Stimulated activated CD8-positive, alpha-beta memory T cell treated with anti-CD3 and anti-CD28 coated beads, Interleukin-15, amount 100 ng/mL, for 4 hours (primary cell): ENCODE measurements around the gene CEP70.
A peak's percentile ranks its signal among the peaks of the same experiment; 100 is the strongest.
"Not testable (repeated sequence)": the region's sequence is repeated elsewhere in the genome, so short reads cannot be mapped to it uniquely, and the experiment has no call there.

Source experiments
- DNase-seq, 2 donors: peaks; one replicate each; pipeline ENCODE4 v3.0.0-alpha.2; 2020; ENCODE audit warnings: low read depth in 2 of 2

Gene CEP70, protein sequence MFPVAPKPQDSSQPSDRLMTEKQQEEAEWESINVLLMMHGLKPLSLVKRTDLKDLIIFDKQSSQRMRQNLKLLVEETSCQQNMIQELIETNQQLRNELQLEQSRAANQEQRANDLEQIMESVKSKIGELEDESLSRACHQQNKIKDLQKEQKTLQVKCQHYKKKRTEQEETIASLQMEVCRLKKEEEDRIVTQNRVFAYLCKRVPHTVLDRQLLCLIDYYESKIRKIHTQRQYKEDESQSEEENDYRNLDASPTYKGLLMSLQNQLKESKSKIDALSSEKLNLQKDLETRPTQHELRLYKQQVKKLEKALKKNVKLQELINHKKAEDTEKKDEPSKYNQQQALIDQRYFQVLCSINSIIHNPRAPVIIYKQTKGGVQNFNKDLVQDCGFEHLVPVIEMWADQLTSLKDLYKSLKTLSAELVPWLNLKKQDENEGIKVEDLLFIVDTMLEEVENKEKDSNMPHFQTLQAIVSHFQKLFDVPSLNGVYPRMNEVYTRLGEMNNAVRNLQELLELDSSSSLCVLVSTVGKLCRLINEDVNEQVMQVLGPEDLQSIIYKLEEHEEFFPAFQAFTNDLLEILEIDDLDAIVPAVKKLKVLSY

DNA sequence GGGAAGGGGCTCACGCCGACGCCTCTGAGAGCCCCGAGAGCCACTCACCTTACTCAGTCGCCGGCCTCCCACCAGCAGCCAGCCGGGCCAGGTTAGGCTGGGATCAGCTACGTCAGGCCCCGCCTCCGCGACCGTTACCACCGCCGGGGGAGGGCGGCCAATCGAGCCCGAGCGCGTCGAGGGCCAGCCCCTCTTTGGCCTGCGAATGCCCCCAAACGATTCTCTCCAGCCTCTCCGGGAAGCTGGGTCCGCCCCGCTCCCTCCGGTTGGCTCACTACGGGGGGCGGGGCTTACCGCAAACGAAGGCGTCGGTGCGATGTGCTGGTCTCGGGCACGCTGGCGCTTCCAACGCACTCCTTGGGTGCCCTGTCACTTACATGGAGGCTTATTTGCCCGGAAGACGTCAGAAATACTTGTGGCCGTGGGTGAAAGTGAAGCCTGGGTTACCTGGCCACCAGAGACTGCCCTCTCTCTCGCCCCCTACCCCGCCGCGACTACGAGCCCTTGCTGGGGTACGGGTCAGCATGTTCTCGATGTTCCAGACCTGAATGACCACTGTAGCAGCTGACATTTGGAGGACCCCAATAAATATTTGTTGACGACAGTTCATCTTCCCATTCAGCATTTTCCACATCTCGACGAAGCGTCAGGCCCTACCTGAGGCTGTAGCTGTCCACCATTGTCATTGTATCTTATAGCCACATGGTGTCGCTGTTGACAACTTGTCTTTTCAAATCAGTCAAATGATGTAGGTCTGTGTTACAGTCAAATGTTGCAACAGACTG, at the start of gene CEP70:
Gene CEP70 (minus strand): TSS at position 111 of the 785 bp plus-strand sequence. CDS start 21,333 bp downstream, outside the sequence.
- peak; percentile 80 to 81 for DNase-seq

DNA sequence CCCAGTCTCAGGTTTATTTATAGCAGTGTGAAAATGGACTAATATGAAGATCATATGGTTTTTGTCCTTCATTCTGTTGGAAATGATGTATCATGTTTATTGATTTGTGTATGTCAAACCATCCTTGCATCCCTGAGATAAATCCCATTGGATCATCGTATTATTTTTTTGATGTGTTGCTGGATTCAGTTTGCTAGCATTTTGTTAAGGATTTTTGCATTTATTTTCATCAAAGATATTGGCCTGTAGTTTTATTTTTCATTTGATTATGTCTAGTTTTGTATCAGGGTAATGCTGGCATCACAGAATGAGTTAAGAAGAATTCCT, 48.8 kb upstream of the CEP70 start:
- no peak for DNase-seq

DNA sequence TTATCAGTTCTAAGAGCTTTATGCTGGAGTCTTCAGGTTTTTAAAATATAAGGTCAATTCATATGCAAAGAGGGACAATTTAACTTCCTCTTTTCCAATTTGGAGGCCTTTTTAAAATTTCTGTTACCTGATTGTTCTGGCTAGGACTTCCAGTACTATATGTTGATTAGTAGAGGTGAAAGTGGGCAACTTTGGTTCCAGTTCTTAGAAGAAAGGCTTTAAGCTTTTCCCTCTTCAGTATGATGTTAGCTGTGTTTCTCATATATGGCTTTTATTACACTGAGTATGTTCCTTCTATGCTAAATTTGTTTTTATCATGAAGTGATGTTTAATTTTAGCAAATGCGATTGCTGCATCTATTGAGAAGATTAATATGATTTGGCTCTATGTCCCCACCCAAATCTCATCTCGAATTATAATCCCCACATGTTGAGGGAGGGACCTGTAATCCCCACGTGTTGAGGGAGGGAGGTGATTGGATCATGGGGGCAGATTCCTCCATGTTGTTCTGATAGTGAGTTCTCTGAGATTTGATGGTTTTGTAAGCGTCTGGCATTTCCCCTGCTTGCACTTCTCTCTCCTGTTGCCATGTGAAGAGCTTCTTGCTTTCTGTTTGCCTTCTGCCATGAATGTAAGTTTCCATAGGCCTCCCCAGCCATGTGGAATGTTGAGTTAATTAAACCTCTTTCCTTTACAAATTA, 48.3 kb upstream of the CEP70 start:
- DNase-seq = no peak

DNA sequence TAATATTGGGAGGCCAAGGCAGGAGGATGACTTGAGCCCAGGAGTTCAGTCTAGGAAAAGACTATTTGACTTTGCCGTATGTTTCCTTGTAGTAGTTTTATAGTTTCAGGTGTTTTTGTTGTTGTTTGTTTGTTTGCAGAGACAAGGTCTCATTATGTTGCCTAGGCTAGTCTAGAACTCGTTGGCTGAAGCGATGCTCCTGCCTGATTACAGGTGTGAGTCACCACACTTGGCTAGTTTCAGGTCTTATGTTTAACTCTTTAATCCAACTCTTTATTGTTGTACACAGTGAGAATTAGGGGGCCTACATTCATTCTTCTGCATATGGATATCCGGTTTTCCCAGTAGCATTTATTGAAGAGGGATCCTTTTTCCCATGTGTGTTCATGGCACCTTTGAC, 46.5 kb upstream of the CEP70 start:
- DNase-seq = no peak

DNA sequence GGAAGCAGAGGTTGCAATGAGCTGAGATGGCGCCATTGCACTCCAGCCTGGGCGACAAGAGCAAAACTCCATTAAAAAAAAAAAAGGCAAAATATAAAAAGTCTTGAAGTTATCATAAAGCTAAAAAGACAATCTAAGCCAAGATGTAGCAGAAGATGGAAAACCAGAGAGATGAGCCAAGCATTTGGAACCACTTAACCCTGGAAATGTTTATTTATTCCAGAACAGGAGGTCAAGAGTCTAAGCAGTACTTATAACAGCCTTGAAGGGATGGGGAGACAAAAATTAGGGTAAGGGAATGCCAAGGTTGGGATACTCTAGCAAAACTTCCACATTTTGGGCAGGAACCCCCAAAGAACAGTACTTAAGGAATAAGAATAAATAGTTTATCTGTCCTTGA, 44.6 kb upstream of the CEP70 start:
- no peak for DNase-seq

DNA sequence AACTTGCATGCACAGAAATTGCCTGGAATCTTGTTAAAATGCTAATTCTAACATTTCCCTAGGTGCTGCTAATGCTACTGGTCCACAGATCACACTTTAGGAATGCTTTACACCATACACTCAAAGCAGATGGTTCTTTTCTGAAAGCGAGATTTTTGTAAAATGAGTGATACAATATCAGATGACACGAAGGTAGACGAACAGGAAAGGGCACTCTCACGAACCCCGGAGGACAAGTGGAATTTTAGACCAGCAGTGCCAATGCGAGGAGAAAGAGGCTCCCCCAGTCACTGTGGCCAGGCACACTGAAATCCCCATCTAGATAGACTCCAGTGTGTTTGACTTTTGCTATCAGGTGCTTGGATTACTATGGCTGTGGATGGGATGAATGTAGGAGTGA, 35.5 kb upstream of the CEP70 start:
- DNase-seq = no peak

DNA sequence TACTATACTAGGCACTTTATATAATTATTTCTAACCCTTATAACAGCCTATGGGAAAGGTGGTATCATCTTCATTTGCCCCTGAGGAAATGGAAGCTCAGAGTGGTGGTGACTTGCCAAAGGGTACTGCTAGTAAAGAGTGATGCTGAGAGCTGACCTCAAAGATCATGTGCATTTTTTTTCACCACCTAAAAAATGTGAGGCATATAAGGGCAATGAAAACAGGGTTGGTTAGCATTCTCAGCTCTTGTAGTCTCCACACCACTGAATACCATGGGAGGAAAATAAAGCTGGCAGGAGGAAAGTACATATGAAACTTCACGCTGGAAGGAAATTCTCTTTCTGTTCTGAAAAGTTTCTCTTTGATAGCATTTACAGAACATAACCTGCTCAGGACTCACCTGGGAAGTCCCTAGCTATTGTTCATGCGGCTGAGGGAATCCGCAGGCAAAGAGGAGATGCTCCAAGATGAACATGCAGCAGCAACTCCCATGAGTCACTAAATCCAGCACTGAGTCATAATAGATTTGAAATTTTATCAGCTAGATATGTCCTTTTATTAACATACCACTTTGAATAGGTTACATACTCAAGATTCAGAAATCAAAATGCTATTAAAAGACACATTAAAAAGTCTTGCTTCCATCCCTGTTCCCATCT, 31.8 kb upstream of the CEP70 start:
- DNase-seq = no peak

DNA sequence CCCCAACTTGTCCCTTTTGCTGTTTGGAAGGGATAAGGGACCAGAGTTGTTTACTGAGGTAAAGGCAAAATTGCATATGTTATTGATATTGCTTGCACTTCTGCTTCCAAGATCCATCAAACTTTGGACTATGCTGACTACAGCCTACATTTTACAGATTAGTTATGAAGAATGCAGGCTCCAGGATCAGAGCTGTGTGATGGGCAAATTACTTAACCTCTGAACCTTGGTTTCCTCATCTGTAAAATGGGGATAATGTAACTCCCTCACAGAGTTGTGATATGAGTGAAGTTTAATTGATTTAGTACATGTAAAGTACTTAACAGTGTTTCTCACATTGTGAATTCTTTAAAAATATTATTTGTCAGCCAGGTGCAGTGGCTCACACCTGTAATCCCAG, 30.5 kb upstream of the CEP70 start:
- no peak for DNase-seq

DNA sequence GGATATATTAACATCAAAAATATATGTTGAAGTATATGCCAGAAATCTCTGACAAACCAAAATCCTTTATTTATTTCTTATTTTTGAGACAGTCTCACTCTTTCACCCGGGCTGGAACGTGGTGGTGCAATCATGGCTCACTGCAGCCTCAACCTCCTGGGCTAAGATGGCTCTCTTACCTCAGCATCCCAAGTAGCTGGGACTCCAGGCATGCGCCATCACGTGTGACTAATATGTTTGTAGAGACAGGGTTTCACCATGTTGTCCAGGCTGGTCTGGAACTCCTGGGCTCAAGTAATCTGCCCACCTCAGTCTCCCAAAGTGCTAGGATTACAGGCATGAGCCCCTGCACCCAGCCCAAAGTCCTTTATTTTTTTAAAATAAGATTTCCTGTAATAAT, 26.4 kb upstream of the CEP70 start:
- DNase-seq = no peak

DNA sequence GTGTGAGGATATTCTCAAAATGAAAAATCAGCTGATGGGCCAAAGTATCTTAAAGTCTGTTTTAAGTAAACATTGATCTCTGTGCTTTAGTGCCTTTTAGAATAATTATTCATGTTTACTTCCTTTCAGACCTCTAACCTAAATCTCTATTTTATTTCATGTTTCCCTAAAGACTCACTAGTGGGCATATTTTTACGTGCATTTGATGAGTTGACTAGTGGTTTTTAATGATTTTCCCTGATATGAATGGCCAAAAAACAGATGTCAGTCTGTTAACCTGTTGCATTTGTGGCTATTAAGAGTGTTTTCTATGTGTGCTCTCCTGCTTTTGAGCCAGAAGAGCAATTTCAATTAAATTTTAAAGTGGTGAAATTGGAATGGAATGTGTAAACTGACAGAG, 21.4 kb upstream of the CEP70 start:
- DNase-seq = no peak

DNA sequence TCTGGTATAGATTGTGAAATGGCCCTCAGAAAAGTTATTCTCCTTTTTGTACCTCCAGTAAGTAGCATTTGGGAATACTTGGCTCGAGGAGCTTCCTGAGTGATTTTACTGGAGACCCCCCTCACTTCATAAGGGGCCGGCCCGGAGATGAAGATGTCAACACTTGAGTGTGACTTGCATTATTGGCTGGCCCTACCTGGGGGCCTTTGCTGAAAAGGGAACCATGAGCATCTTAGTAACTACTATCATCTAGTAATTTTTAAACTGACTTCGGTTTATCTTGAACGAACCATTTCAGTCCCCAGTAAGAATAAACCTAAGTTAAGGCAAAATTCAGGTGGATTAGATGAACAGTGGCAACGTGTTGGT, 15.8 kb upstream of the CEP70 start:
- DNase-seq = no peak

DNA sequence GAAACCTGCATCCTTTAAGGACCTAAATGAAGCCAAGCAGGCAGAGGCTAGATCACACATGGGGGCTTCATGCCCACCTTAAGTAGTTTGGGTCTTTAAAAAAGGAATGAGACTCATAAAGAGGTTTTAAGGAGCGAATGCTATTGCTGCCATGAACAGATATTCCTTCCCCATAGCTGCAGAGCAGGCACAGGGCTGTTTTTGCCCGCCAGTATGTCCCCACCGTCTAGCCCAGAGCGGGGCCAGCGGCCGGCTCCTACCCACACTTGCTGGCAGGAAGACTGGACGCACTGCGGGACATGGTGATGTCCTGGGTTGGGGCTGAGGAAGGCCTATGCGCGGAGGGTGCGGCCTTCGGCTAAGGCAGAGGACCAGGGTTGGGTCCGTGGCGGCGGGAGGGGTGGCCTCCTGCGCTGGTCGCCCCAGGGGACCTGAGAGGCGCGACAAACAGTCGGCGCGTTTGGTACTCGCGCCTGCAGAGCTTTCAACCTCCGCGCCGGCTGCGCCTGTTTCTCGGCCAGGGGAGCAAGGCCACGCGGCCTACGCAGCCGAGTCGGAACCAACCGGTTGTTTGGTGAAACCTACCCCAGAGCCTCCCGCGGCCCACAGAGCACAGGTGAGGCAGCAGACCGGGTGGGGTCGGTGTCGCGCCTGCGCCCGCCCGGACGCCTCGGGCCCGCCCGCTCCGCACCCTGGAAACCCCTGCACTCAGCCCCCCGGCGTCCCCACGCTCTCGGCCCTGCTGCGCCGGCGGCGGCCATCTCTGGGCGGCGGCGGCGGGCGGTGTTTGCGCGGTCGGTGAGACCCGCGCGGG, 14.5 kb upstream of the CEP70 start, which contains the start of gene FAIM:
Gene FAIM (plus strand): TSS at position 450 of the 814 bp plus-strand sequence. CDS start 10,956 bp downstream, outside the sequence.
- peak; percentile 22 to 55 for DNase-seq

DNA sequence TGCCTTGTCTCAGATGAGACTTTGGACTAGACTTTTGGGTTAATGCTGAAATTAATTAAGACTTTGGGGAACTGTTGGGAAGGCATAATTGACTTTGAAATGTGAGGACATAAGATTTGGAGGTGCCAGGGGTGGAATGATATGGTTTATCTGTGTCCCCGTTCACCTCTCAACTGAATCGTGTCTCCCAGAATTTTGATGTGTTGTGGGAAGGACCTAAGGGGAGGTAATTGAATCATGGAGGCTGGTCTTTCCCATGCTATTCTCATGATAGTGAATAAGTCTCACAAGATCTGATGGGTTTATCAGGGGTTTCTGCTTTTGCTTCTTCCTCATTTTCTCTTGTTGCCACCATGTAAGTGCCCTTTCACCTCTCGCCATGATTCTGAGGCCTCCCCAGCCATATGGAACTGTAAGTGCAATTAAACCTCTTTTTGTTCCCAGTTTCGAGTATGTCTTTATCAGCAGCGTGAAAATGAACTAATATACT, 10.1 kb upstream of the CEP70 start:
- not testable (repeated sequence) for DNase-seq

DNA sequence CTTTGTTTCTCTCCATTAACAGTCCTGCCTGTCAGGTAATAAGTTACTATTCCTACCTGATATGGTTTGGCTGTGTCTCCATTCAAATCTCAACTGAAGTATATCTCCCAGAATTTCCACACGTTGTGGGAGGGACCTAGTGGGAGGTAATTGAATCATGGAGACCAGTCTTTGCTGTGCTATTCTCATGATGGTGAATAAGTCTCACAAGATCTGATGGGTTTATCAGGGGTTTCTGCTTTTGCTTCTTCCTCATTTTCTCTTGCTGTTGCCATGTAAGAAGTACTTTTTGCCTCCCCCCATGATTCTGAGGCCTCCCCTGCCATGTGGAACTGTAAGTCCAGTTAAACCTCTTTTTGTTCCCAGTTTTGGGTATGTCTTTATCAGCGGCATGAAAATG, 7.6 kb upstream of the CEP70 start:
- not testable (repeated sequence) for DNase-seq

DNA sequence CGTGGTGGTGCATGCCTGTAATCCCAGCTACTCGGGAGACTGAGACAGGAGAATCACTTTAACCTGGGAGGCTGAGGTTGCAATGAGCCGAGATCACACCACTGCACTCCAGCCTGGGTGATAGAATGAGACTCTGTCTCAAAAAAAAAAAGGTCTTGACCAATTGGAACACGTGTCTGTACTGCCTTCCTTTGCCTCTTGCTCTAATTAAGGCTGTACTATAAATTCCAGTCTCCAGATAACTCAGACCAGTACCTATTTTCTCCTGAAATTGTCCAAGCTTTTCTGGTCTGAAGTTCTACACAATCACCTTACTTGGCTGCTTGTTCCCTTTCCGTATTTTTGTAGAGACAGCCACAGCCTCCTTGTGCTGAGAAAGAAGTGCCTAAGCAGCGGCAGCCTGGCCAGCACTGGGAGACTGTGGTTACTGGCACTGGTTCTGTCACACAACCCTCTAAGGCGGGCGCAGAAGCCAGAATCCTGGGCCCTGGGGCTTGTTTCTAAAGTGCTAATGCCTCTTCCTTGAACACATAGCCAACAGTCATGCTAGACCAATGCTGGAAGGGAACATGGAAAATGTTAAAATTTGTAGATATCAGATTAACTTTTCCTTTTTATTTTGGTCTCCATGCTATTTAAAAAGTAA, 6.2 kb upstream of the CEP70 start:
- DNase-seq = no peak

DNA sequence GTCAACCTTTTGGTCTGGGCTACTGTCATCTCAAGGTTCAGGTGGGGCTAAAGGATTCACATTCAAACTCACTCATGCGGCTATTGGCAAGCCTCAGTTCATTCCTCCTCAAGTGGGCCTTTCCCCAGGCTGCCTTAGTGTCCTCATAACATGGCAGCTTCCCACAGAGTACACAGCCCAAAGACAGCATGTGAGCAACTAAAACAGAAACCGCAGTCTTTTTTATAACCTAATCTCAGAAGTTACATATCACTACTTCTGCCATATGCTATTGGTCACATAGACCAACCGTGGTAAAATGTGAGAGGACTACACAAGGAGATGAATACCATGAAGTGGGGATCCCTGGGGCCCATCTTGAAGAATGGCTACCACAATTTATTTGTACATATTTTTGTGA, 4.5 kb upstream of the CEP70 start:
- no peak for DNase-seq

DNA sequence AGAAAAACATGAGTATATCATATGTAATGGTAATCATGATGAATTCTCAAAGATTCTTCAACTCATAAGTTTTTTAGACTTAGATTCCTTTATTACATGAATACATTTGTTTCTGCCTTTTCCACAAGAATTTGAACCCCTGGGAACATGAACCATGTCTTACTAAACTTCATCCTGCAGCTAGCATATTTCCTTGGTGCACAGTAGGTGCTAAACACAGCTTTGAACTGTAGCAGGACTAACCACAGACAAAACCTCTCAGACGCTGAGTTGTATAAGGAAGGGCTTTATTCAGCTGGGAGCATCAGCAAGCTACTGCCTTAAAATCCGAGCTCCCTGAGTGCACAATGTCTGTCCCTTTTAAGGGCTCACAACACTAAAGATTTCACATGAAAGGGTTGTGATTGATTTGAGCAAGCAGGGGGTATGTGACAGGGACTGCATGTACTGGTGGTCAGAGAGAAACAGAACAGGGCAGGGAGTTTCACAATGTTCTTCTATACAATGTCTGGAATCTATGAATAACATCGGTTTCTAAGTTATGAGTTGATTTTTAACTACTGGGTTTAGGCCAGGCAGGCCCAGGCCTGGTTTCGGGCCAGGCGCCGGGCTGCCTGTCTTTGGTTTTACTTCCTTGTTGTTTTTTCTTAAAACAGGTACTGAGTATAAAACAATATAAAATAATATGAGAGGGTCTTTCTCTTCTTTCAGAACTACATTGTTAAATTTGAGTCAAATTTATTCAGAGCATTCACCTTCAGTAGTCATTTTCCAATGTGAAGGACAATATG, 3.3 kb upstream of the CEP70 start:
- DNase-seq = not testable (repeated sequence)

DNA sequence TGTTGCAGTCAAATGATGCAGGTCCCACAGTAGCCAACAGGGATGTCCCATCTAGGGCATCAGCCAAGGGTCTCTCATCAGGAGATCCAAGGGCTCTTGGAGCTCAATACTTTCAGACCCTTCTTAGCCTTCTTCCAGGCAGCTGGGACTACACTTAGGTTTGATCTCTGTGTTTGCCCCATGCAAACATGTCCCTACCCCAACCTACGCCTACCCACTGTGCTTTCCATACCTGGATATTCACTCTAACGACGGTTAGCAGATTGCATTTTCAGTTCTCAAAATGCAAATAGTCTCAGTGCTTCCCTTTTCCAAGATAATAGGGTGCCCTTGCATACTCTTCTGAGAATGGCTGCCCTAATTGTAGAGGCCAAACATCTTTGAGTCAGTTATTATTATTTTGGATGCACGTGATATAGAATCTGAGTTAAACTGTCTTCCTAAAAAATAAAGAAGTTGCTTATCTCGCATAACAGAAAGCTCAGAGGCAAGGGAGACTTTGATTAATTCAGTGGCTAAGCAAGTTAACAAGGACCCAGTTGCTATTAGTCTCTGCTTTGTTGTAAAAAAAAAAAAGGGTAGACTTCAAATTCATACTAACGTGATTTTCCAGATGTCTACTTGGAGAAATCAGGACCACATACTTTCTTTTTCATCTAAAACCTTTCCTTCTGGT, 1.0 kb upstream of the CEP70 start:
- DNase-seq = no peak
